ENCODE results near the gene PHF13.
A peak's percentile ranks its signal among the peaks of the same experiment; 100 is the strongest.

Gene PHF13

GRCh38 chr1:6602669-6603237 is 10.8 kb upstream of the PHF13 start, which contains the start of gene KLHL21:
Gene KLHL21 (minus strand): TSS chr1:6602869. CDS start chr1:6602817, 52 bp downstream.
- DNase-seq (ENCODE audit: low spot score), result peak; percentile 72

- peak; percentile 77 for DNase-seq (ENCODE audit: low spot score)
Measured at GRCh38 chr1:6603238-6603914, 10.2 kb upstream of the PHF13 start.

- peak; percentile 73 for DNase-seq (ENCODE audit: low spot score)
Measured at GRCh38 chr1:6603915-6604558, 9.5 kb upstream of the PHF13 start.

DNA sequence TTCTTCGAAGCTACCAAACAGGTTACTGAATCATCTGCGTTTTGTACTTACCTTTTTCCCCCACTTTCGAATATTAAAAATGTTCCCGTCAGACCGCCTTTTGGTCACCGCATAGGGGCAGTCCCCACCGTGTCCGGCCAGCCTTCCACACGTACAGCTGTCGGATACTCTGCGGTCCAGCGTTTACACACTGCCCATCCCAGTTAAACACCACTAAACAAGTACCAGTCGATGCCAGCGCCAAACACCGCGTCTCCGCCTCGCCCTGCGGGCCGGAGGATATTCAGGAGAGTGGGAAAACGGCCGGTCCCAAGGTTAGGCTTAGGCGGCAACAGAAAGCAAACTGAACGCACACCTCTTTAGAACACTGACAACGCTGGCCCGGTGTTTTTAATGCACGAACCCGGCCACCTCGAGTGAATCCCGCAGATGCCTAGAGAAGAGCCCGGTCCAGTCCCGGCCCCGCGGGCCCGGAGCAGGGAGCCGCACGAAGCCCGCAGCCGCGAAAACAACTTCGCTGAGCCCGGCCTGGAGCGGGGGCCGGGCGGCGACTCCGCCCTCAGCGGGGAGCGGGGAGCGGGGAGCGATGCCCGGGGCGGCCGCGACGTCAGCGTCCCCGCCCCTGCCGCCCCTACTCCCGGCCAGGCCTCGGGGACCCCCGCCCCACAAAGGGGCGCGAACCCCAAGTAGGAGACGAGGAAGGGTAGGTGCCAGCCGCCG is 730 bp upstream of the PHF13 start:
- peak; percentile 60 for DNase-seq (ENCODE audit: low spot score)

- no peak for DNase-seq (ENCODE audit: low spot score)
Measured at GRCh38 chr1:6614019-6614928, 743 bp downstream of the PHF13 start.

GRCh38 chr1:6614929-6615785 is 1.6 kb downstream of the PHF13 start:
- no peak for DNase-seq (ENCODE audit: low spot score)

- no peak for DNase-seq (ENCODE audit: low spot score)
Measured at GRCh38 chr1:6619045-6619444, 5.5 kb downstream of the PHF13 start.

GRCh38 chr1:6621429-6622391 is 8.2 kb downstream of the PHF13 start:
- DNase-seq (ENCODE audit: low spot score), result no peak

DNA sequence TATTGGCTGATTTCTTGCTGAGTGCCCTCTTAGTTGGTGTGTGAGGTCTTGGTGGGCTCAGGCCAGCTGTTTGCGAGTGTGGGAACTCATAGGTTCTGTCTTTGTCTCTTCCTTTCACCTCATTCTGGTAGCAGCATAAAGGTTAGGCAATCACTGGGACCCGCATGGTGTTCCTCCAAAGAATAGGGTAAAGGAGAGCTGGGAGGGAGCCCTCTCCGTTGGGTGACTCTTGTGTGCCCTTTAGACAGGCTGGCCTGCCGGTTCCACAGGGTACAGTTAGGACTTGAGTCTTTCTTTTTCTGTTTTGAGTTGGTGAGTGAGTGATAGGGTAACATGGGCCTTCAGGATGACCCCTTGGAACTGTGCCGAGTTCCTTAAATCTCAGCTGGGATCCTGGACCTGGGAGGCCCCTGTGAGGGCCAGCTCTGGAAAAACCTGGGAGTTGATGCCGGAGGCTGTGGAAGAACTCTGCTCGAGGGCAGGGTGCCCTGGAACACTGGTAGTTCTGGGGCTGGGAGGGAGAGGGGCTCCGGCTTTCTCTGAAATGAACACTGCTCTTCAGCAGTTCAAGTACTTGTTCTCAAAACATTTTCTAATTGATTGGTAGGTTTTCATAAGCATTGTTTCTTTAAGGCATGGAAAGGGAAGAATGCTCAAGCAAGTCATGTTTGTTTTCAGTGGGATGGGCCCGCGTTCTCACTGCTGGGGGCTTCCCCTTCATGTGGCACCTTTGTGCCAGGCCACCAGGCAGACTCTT is 9.0 kb downstream of the PHF13 start:
- DNase-seq (ENCODE audit: low spot score), result no peak

DNA sequence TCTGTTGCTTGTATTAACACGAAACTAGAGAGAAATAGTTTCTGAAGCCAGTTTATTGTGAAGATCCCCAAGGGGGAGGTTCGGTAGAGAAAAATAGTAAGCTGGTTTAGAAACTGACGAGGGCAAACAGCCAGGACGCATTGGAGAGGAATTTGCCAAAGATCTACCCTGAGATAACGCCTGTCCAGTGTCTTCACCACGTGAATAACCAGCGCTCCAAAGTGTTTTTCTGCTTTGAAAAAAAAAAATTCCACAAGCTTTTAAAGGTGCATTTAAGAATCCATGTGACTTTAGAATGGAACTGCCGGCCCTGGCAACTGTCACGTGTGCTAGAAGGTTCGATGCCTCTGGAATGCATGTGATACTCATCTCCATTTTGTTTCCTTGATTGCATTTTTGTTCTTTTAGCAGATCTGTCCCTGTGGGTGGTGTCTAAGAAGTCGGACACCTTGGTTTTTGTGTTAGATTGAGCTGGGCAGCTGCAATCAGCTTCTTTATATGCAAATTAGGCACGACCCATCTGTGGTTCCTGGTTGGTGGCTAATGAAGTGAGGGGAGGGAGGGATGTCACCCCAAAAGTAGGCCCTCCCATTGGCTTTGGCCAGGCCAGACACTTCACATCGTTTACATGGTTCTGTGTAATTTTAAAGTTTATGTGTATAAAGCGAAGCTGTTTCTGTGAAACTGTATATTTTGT is 9.9 kb downstream of the PHF13 start:
- DNase-seq (ENCODE audit: low spot score), result no peak

DNA sequence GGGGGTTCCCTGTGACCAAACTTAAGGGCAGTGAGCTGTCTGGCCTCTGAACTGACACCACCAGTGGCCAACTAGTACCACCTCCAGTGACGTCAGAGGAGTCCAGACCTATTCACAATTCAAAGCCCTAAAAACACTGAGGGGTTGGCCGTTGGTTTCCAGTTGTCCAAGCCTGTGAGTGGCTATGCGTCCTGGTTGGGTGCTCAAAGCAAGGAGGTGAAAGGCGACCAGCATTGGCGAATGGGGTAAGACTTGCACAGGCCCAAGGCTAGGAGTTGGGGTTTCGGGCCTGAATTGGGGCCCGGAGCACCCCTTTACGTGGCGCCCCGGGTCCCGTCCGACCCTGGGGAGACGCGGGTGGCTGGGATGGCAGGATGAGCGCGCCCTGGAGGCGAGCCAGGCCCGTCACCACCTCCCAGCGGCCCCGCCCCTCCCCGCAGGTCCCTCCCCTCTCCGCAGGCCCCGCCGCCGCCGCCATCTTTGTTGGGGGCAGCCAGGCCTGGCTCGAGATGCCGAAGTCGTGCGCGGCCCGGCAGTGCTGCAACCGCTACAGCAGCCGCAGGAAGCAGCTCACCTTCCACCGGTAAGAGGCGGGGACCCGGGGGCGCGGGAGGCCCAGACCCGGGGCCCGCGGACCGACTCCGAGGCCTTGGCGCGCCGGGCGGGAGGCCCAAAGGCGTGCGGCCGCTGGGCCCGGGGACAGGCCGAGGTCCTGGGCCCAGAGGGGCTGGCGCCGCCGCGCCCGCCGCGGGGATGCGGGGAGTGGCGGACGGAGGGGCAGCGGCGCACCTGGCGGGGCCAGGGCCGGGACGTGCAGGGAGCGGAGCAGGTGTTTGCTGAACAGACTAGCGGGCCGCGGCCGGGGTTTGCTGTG is 11.4 kb downstream of the PHF13 start, which contains the start of gene THAP3:
THAP3 (plus strand) TSS at position 159 of the 874 bp plus-strand sequence; CDS start at position 510, 351 bp downstream.
- peak; percentile 98 for DNase-seq (ENCODE audit: low spot score)

DNA sequence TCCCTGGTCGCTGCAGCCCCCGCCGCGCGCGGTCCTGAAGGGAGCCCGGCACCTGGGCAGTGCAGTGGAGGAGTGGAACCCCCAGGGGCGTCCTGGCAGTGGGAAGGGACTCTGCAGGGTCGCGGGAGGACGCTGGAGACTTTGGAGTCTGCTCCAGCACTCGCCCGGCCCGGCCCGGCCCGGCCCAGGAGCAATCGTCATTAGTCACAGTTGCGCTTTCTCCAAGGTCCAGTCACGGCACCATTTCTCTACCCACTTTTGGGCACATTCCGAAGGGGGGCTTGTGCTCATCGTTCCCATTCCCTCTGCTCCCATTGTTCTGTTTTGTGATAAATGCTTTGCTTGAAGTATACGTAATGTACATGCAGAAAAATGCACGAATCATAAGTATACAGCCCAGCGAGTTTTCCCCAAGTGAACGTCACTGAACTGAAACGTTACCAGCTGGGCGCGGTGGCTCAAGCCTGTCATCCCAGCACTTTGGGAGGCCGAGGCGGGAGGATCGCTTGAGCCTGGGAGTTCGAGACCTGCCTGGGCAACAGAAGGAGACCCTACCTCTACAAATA is 12.1 kb downstream of the PHF13 start:
- DNase-seq (ENCODE audit: low spot score), result no peak

GRCh38 chr1:6627031-6627430 is 13.5 kb downstream of the PHF13 start:
- no peak for DNase-seq (ENCODE audit: low spot score)

DNA sequence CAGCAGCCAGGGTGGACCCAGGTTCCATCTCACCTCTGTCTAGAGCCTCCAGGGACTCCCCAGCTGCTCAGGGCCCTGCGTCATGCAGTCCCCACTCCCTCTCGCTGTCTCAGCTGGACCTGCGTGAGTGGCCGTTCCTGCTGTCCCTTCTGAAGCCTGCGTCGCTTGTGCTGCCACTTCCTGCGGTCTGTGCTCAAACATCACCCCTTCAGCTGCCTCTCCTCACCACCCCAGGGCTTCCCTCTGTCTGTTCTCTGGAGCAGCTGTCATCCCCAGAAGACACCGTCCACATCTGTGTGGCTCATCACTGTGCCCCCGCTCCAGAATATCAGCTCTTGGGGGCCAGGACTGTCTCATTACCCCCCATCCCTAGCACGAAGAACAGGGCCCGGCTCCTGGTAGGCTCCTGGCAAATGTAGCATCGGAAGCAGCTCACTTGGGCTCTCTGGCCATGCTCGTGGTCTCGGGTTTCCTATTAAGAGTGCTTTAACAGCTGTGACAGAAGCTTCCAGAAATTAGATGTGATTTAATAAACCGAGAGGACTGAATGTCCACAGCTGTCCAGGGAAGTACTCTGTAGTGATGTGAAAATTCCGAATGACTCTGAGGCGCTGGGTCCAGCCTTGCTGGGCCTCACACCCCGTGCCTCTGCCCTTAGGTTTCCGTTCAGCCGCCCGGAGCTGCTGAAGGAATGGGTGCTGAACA is 14.5 kb downstream of the PHF13 start:
- no peak for DNase-seq (ENCODE audit: low spot score)

DNA sequence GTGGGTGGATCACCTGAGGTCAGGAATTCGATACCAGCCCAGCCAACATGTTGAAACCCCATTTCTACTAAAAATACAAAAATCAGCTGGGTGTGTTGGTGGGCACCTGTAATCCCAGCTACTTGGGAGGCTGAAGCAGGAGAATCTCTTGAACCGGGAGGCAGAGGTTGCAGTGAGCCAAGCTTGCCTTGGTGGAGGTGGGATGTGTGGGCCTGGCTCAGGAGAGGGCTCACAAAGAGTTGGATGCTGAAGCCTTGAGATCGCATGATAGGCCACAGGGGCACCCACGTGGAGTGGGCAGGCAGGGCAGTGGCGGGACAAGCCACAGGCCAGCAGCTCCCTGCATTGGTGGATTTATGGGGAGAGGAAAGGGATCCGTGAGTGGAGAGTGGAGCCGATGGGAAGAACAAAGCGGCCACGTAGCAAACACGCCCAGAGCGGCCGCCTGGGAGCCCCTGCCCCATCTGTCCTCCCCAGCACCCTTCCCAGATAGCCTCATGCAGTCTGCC is 15.5 kb downstream of the PHF13 start:
- DNase-seq (ENCODE audit: low spot score), result no peak

DNA sequence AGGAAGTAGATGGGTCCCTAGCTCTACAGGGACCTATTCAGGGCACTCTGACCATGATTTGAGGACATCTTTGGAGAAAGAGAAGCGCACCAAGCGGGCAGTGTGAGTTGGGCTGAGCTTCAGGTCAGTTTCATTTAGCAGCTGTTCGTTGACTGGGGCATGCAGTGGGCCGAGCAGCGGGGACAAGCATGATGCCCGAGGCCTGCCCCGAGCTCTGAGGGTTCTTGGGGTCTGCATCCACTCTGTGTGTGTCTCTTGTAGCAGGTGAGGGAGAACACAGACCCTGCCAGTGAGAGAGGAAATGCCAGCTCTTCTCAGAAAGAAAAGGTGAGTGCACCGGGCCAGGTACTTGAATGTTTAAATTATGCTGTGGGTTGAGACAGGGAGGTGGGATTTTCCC is 16.5 kb downstream of the PHF13 start:
- no peak for DNase-seq (ENCODE audit: low spot score)
